GM10847 (cell line): ENCODE measurements around the gene CXXC4.

Experiments used
- POLR2A ChIP-seq: IDR thresholded peaks from 2 replicates; pipeline ENCODE4 v1.6.1; 2011; ENCODE audit not compliant: insufficient read length; ENCODE audit errors: extremely low read depth

The CXXC4 gene

DNA sequence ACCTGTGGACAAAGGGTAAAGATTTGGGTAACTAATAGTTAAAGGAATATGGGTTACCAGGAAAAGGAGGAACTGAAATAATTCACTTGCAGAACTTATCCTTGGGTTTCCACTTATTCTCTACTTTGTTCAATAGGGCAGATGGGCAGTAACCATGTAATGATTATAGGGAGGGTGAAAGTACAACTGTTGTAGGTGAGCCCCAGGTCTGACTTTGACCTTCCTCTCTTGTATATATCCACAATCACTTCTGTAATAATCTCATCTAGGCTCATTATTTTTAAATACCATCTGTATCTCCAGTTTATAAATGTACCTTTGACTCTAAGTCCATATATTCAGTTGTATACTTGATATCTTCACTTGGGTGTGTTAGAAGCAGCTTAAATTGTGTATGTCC is 32.1 kb downstream of the CXXC4 start:
- TF ChIP-seq POLR2A: no peak

DNA sequence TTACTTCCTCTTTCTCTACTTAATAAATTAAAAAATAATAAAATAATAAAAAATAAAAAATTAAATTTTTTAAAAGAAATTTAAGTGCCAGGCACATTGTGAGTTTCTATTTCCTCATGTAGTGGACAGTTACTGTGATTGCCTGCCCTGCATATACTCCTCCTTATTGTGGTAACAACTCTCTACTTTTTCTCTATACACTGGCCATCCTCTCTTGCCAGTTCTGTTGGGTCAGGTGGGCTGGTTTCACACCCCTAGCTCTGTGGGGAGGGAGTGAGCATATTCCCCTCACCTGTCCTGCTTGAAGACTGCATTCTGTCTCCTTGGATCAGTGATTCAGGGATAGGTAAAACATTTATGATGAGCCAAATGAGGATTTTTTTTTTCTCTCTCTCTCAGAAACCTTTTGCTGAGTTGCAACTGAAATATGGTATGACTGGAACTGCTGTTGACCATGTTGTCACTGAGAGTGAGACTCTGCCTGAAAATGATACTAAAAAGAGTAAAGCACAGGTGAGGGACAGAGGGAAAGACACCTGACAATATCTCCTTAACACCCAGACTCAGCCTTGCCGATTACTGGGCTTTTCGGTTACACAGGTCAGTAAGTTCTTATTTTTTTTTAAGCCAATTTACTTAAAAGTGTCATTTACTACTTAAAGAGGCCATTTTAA is 37.2 kb downstream of the CXXC4 start:
- TF ChIP-seq POLR2A: no peak

DNA sequence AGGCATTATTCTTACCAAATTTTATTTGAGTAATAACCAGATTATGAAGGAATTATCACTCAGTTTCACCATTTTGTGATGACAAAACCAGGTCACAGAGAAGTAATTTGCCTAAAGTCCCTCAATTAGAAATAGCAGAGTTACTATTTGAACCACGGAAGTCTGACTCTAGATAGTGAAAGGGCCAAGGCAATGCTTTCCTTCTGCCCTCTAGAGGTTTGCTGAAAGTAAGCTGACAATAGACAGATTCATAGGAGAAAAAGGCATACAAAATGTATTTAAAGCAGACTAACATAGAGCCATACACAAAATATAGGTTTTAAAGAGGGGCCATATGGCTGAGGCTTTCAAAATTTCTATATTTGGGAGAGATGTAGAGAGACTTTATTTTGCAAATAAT is 43.1 kb downstream of the CXXC4 start:
- no peak for TF ChIP-seq POLR2A

DNA sequence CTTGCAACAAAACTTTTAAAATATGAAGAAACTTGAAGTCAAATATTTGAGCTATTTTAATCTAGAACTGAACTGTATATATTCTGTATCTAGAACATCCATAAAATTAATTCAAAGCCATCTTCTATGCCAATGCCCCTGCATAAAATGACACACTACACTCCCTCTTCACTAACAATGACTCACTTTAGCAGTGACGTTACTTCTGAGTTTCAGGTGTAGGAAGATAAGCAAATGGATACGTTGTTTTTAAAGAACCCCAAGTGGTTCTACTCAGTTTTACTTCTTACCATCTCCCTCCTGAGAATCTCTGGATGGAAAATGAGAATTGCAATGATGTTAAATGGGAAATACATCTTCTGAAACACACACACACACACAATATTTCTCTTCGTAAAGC is 45.2 kb downstream of the CXXC4 start:
- no peak for TF ChIP-seq POLR2A

DNA sequence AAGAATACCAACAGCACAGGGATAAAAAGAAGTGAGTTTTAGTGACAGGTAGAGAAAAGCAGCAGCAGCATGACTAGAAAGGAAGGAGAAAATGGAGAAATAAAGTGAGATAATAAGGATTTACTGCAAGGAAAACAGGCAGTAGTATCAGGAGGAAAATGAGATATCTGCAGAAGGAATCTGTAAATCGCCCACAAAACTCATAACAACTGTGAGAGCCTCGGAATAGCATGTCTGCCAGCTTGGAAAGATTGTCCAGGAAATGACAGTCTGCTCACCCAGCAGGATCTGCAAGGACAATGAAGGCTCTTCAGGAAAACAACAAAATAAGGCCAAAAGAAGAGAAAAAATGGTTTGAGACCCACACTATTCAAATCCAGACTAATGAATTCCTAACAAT is 47.4 kb downstream of the CXXC4 start:
- no peak for TF ChIP-seq POLR2A

DNA sequence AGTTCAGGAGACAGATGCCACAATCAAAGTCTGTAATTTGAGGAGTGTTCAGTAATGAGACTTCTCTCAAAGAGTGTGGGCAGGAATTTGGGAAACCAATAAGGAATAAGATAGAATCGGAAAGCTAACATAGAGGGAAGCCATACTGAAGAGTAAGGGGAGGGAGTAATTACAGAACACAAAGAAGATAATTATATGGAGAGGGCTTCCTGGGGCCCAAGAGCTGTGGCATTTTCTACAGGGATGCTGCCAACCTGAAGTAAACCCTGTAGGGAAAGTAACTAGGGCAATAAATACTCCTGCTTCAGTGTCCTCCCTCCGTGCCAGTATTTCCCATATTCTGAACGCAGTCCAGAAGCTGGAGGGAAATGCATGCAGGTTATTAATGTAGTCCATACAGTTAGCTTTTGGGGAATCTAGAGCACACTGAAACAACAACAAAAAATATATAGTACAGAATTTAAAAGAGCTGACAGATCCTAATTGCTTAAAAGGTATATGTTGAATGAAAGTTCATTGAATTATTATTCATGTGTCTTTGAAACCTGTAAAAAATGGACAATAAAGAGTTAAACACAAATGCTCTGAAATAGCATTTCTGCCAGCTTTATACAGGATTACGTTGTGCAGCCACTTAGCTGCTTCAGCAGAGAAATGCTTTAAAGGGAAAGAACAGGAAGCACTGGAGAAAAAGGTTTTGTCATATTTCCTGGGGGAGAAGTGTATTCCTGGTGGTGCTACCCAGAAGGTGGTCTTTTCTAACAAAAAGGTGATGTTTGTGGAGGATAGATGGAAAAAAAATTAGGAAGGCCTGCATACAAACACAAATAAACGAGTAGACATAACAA is 48.0 kb downstream of the CXXC4 start:
- TF ChIP-seq POLR2A: no peak

DNA sequence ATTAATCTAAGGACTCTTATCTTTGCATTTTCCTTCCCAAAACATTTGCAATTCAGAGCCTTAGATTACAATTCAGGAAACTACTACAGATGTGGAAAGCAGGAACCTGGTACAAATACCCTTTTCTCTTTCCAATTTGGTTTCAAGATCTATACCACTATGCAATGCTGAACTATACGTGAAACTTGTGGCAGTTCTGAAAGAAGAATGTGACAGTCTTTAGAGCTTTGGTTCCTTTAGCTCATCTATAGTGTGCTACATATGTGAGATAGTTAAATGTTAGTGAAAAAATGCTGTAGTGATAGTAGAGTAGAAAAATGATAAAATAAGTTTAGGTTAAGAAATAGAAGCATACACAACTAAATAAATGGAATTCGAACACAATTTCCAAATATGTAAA is 50.0 kb downstream of the CXXC4 start:
- TF ChIP-seq POLR2A: no peak

DNA sequence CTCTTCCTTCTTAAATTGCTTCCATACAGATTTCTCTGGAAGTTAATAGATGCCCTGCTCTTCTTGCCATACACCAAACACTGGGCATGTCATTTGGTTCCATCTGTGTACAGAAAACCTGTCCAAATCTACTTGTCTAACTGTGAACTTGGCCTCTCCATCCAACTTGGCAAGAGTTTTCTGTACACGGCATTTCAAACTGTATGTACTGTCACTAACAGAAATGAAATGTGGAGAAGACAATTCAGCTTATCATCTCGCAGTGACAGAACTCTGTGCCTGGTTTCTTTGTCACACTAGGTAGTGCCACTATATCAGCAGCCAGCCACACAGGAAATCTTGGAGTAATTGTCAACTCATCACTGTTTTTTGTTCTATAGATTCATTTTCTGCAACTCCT is 58.2 kb downstream of the CXXC4 start:
- TF ChIP-seq POLR2A: no peak

DNA sequence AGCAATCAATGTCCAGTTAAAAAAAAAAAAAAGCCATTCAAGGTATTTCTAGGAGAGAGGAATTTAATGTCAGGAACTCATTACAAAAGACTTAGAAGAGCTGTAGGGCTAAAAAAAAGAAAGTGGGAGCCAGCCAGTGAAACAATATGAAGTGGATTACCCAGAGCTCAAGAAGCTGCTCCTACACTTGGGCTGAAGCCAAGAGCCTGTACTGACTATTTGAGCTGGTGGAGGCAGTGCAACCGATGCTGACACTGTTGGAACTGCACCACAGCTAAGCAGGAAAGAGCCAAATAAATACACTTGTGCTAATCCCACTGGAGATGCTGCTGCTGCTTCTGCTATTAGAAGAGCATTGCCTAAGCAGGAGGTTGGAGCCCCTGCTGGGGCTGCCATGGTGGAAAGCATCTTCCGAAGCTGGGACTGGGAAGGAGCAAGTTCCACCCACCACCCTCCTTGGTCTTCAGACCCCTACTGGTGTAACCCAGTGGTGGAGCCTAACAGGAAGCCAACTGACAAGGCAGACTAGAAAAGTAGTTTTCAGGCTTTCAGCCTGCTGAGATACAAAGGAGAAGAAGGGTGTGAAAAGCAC is 65.4 kb downstream of the CXXC4 start:
- no peak for TF ChIP-seq POLR2A

DNA sequence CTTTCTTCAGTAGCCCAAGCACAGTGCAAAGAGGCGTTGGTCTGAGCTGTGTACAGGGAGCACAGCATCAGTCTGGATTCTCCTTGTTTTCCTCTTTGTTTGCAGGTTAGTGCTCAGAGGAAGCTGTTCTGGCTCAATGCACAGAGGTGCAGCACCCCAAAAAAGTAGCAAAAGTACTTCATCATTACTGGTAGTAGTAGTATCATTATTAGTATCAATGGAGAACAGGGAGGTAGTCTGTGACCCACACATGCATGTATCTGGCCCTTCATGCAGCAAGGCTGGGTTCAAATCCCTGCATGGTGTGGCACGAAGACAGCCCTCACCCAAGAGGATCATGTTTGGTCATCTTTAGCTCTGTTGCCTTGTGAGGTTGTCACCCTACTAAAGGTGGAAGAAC is 68.7 kb downstream of the CXXC4 start:
- TF ChIP-seq POLR2A: no peak

DNA sequence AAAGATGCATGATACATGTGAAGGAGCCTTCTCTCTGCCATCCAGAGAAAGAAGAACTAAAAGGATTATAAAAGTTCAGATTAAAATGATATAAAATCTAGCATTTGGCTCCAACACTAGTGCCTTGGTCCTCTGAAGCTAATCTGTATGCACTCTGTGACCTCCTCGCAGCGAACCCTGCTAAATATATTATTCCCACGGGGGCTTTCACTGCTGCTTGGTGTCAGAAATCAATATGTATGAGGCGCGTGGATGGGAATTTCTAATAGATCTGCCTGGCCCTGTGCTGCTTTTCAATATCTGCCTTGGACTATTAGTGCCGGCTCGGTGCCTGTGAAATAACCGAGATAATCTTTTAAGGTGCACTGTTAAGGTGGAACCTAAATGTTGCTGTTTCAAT is 69.7 kb downstream of the CXXC4 start:
- TF ChIP-seq POLR2A: no peak

DNA sequence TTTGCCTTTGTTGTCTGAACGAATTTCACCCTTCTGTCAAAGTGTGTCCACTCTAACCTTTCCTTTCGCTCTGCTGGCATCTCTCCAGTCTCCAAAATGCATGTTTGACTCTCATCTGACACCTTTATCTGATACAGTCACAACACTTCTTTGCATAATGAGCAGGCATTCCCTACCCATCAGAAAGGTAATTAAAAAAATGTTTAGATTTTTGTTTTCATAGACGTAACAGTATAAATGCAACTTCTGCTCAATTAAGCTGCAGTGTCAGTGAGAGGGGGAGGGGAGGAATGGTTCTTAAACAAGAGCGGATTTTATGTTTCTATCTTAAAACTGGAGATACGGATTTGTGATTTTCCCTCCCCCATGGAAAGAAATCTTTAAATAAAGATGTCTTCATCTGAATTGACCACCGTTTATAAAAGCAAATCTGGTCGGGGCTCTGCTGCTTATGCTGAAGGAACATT is 70.2 kb downstream of the CXXC4 start:
- no peak for TF ChIP-seq POLR2A

DNA sequence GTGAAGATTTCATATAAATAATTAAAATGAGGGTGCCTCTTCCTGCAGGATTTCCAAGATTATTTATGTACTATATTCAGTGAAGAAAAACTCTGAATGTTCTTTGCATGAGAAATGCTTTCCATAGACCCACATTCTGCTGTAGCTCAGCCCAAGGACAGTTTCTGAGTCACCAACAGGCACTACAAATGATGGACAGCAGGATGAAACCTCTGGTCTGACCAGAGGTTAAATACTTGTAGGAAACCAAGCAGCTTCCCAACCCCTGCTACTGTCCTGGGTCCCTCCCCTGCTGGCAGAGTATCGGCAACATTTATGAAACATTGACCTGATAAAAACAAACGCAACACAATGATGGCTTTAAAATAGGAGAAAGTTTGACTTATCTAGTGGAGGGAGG is 73.1 kb downstream of the CXXC4 start:
- no peak for TF ChIP-seq POLR2A

DNA sequence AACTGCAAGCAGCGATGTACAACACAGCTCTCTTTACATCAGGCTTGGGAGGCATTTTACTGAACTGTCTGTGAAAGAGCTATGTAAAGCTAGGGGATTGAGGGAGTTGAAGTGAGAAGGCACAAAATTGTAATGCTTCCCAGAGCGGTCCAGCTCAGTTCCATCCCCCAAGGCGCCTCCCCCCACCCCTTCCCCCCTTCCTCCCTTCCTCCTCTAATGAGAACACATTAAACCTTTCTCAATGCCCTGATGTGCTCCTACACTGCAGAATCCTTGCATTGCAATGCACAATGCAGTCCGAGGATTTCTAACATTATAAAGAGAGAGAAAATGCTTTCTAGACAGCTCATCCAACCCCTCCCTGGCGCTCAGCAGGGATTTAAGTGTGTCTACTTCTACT is 73.9 kb downstream of the CXXC4 start:
- no peak for TF ChIP-seq POLR2A
